Measurements from ENCODE around the gene CNOT3. TPM values are rescaled to one million over a fixed set of nuclear protein-coding genes. Genes with fewer than 3 reads are reported as not detected.
A peak's percentile ranks its signal among the peaks of the same experiment; 100 is the strongest.
"Not testable (repeated sequence)": the region's sequence is repeated elsewhere in the genome, so short reads cannot be mapped to it uniquely, and the experiment has no call there.

CNOT3 gene
- total RNA-seq: 61.6 and 67.5 TPM in 2 replicates

GRCh38 chr19:54137699-54138488, at the start of gene CNOT3:
Gene CNOT3, plus strand, starts transcription at chr19:54137762. Its CDS starts 5,217 bp downstream, at chr19:54142979.
- DNase-seq (ENCODE audit: low spot score): no peak

GRCh38 chr19:54094426-54095000, 43.0 kb upstream of the CNOT3 start:
- Mint-ChIP-seq H3K36me3 (ENCODE audit: low read depth) (no peaks in the 10 kb centered on the region), H3K4me3 (ENCODE audit: low read depth) (no peak overlapping the region), H3K27me3 (ENCODE audit: low read depth) (peaks cover 16% of the 10 kb centered on the region), H3K4me1 (ENCODE audit: low read depth) (peaks cover 13% of the 10 kb centered on the region), H3K9me3 (peaks cover 4% of the 10 kb centered on the region), H3K27ac (no peak overlapping the region)
- intact Hi-C loops (cut with micrococcal nuclease): no loop called here
- DNase-seq (ENCODE audit: low spot score): no peak

More at GRCh38 chr19:54137699-54138488, at the start of gene CNOT3:
- H3K36me3 Mint-ChIP-seq (ENCODE audit: low read depth): peaks cover 34% of the 10 kb centered on the region
- intact Hi-C loops (cut with micrococcal nuclease): loop anchor here (1.0 kb wide), 5 partner anchors 21 to 240 kb away; partner anchors contain the start of genes LENG1, NDUFA3, PRPF31 and TFPT
- H3K27me3 Mint-ChIP-seq (ENCODE audit: low read depth): no peaks in the 10 kb centered on the region
- H3K4me1 Mint-ChIP-seq (ENCODE audit: low read depth): peaks cover 32% of the 10 kb centered on the region
- peak within 1 kb of the TSS; percentile 92 for H3K27ac Mint-ChIP-seq
- H3K9me3 Mint-ChIP-seq: no peaks in the 10 kb centered on the region
- peak within 1 kb of the TSS; percentile 95 for H3K4me3 Mint-ChIP-seq (ENCODE audit: low read depth)

- H3K4me1 Mint-ChIP-seq (ENCODE audit: low read depth): peaks cover 13% of the 10 kb centered on the region
- H3K27ac Mint-ChIP-seq: no peak overlapping the region
- peaks cover 17% of the 10 kb centered on the region for H3K27me3 Mint-ChIP-seq (ENCODE audit: low read depth)
- peak overlapping the region; percentile 8 for H3K4me3 Mint-ChIP-seq (ENCODE audit: low read depth)
- intact Hi-C loops (cut with micrococcal nuclease): no loop called here
- peaks cover 4% of the 10 kb centered on the region for H3K9me3 Mint-ChIP-seq
- DNase-seq (ENCODE audit: low spot score): no peak
- no peaks in the 10 kb centered on the region for H3K36me3 Mint-ChIP-seq (ENCODE audit: low read depth)
Measured at GRCh38 chr19:54095136-54095858, 42.3 kb upstream of the CNOT3 start.

GRCh38 chr19:54095859-54096616, 41.5 kb upstream of the CNOT3 start:
- H3K4me1 Mint-ChIP-seq (ENCODE audit: low read depth): peaks cover 13% of the 10 kb centered on the region
- H3K9me3 Mint-ChIP-seq; H3K27ac Mint-ChIP-seq; intact Hi-C loops (cut with micrococcal nuclease); H3K36me3 Mint-ChIP-seq (ENCODE audit: low read depth): not testable (repeated sequence)
- H3K4me3 Mint-ChIP-seq (ENCODE audit: low read depth): peak overlapping the region; percentile 62
- peak; percentile 31 for DNase-seq (ENCODE audit: low spot score)
- H3K27me3 Mint-ChIP-seq (ENCODE audit: low read depth): peaks cover 17% of the 10 kb centered on the region

- H3K27me3 Mint-ChIP-seq (ENCODE audit: low read depth): peaks cover 17% of the 10 kb centered on the region
- no peak overlapping the region for H3K27ac Mint-ChIP-seq
- H3K4me1 Mint-ChIP-seq (ENCODE audit: low read depth): peaks cover 13% of the 10 kb centered on the region
- H3K4me3 Mint-ChIP-seq (ENCODE audit: low read depth): peak overlapping the region; percentile 62
- DNase-seq (ENCODE audit: low spot score): no peak
- no peaks in the 10 kb centered on the region for H3K36me3 Mint-ChIP-seq (ENCODE audit: low read depth)
- H3K9me3 Mint-ChIP-seq: peaks cover 4% of the 10 kb centered on the region
- intact Hi-C loops (cut with micrococcal nuclease): no loop called here
Measured at GRCh38 chr19:54096617-54097106, 40.9 kb upstream of the CNOT3 start.

GRCh38 chr19:54099190-54099902, 38.2 kb upstream of the CNOT3 start:
- Mint-ChIP-seq H3K27ac (peak overlapping the region; percentile 28), H3K9me3 (no peaks in the 10 kb centered on the region), H3K4me3 (ENCODE audit: low read depth) (no peak overlapping the region), H3K4me1 (ENCODE audit: low read depth) (peaks cover 16% of the 10 kb centered on the region), H3K36me3 (ENCODE audit: low read depth) (no peaks in the 10 kb centered on the region), H3K27me3 (ENCODE audit: low read depth) (peaks cover 13% of the 10 kb centered on the region)
- intact Hi-C loops (cut with micrococcal nuclease): no loop called here
- no peak for DNase-seq (ENCODE audit: low spot score)

- not testable (repeated sequence) for H3K4me3 Mint-ChIP-seq (ENCODE audit: low read depth); H3K27ac Mint-ChIP-seq; H3K36me3 Mint-ChIP-seq (ENCODE audit: low read depth); DNase-seq (ENCODE audit: low spot score); H3K9me3 Mint-ChIP-seq
- peaks cover 12% of the 10 kb centered on the region for H3K4me1 Mint-ChIP-seq (ENCODE audit: low read depth)
- intact Hi-C loops (cut with micrococcal nuclease): loop anchor here (5.0 kb wide), 2 partner anchors 233 to 362 kb away; partner anchors contain the start of genes LENG9 and MYADM
- H3K27me3 Mint-ChIP-seq (ENCODE audit: low read depth): peaks cover 11% of the 10 kb centered on the region
Measured at GRCh38 chr19:54099903-54100255, 37.7 kb upstream of the CNOT3 start.

- intact Hi-C loops (cut with micrococcal nuclease): loop anchor here (5.0 kb wide), 2 partner anchors 233 to 362 kb away; partner anchors contain the start of genes LENG9 and MYADM
- DNase-seq (ENCODE audit: low spot score): no peak
- H3K4me3 Mint-ChIP-seq (ENCODE audit: low read depth): peak within 1 kb of the TSS; percentile 65
- peaks cover 8% of the 10 kb centered on the region for H3K36me3 Mint-ChIP-seq (ENCODE audit: low read depth)
- no peaks in the 10 kb centered on the region for H3K9me3 Mint-ChIP-seq
- peaks cover 11% of the 10 kb centered on the region for H3K27me3 Mint-ChIP-seq (ENCODE audit: low read depth)
- H3K4me1 Mint-ChIP-seq (ENCODE audit: low read depth): peaks cover 14% of the 10 kb centered on the region
- no peak within 1 kb of the TSS for H3K27ac Mint-ChIP-seq
Measured at GRCh38 chr19:54100561-54100960, 37.0 kb upstream of the CNOT3 start, which contains the start of gene OSCAR. Gene OSCAR, minus strand, starts transcription at chr19:54100803. Its CDS starts 11 bp downstream, at chr19:54100792.

GRCh38 chr19:54102421-54103169, 35.0 kb upstream of the CNOT3 start, which contains the start of gene NDUFA3:
Gene NDUFA3, plus strand, starts transcription at chr19:54102855. Its CDS starts 24 bp downstream, at chr19:54102879.
- Mint-ChIP-seq H3K4me3 (ENCODE audit: low read depth) (peak within 1 kb of the TSS; percentile 91), H3K36me3 (ENCODE audit: low read depth) (peaks cover 28% of the 10 kb centered on the region), H3K27ac (peak within 1 kb of the TSS; percentile 79), H3K27me3 (ENCODE audit: low read depth) (peaks cover 3% of the 10 kb centered on the region), H3K4me1 (ENCODE audit: low read depth) (peaks cover 8% of the 10 kb centered on the region), H3K9me3 (no peaks in the 10 kb centered on the region)
- intact Hi-C loops (cut with micrococcal nuclease): loop anchor here (1.0 to 5.0 kb wide), 4 partner anchors 13 to 360 kb away; partner anchors contain the start of genes CNOT3, LENG9, MYADM and PRPF31
- peak; percentile 98 for DNase-seq (ENCODE audit: low spot score)

- peaks cover 8% of the 10 kb centered on the region for H3K4me1 Mint-ChIP-seq (ENCODE audit: low read depth)
- no peak overlapping the region for H3K27ac Mint-ChIP-seq
- H3K4me3 Mint-ChIP-seq (ENCODE audit: low read depth): peak overlapping the region; percentile 33
- H3K36me3 Mint-ChIP-seq (ENCODE audit: low read depth): peaks cover 44% of the 10 kb centered on the region
- intact Hi-C loops (cut with micrococcal nuclease): loop anchor here (5.0 kb wide), 2 partner anchors 238 to 357 kb away; partner anchors contain the start of genes LENG9 and MYADM
- no peaks in the 10 kb centered on the region for H3K27me3 Mint-ChIP-seq (ENCODE audit: low read depth)
- DNase-seq (ENCODE audit: low spot score): no peak
- no peaks in the 10 kb centered on the region for H3K9me3 Mint-ChIP-seq
Measured at GRCh38 chr19:54104998-54105715, 32.4 kb upstream of the CNOT3 start.
